HG03571 (cell line): ENCODE measurements around the gene RELCH.

Experiments
- ATAC-seq: cut with Tn5 transposase; IDR thresholded peaks from one replicate; pipeline ENCODE4 v1.9.1; 2021; ENCODE audit not compliant: unreplicated experiment

RELCH gene

GRCh38 chr18:62189208-62189607, 2.2 kb downstream of the RELCH start:
- no peak for ATAC-seq

GRCh38 chr18:62196079-62196478, 9.0 kb downstream of the RELCH start:
- no peak for ATAC-seq

GRCh38 chr18:62196980-62197379, 9.9 kb downstream of the RELCH start:
- no peak for ATAC-seq

- no peak for ATAC-seq
Measured at GRCh38 chr18:62198259-62198658, 11.2 kb downstream of the RELCH start.

- ATAC-seq = no peak
Measured at GRCh38 chr18:62199629-62200028, 12.6 kb downstream of the RELCH start.

GRCh38 chr18:62200121-62200914, 13.3 kb downstream of the RELCH start:
- ATAC-seq = no peak

GRCh38 chr18:62201870-62202269, 14.8 kb downstream of the RELCH start:
- ATAC-seq = no peak

GRCh38 chr18:62205824-62206223, 18.8 kb downstream of the RELCH start:
- ATAC-seq = no peak

GRCh38 chr18:62206593-62206992, 19.5 kb downstream of the RELCH start:
- ATAC-seq = no peak

- ATAC-seq = no peak
Measured at GRCh38 chr18:62209046-62209445, 22.0 kb downstream of the RELCH start.

GRCh38 chr18:62210138-62210537, 23.1 kb downstream of the RELCH start:
- no peak for ATAC-seq

GRCh38 chr18:62211325-62211828, 24.3 kb downstream of the RELCH start:
- ATAC-seq = no peak

- no peak for ATAC-seq
Measured at GRCh38 chr18:62214790-62215189, 27.7 kb downstream of the RELCH start.

- ATAC-seq = no peak
Measured at GRCh38 chr18:62224229-62224628, 37.2 kb downstream of the RELCH start.

- no peak for ATAC-seq
Measured at GRCh38 chr18:62226047-62226446, 39.0 kb downstream of the RELCH start.

GRCh38 chr18:62236252-62236651, 49.2 kb downstream of the RELCH start:
- no peak for ATAC-seq

- no peak for ATAC-seq
Measured at GRCh38 chr18:62239475-62239874, 52.4 kb downstream of the RELCH start.

- ATAC-seq = no peak
Measured at GRCh38 chr18:62242955-62243354, 55.9 kb downstream of the RELCH start.

- ATAC-seq = no peak
Measured at GRCh38 chr18:62245177-62245576, 58.1 kb downstream of the RELCH start.

GRCh38 chr18:62245699-62246098, 58.6 kb downstream of the RELCH start:
- ATAC-seq = no peak

- ATAC-seq = no peak
Measured at GRCh38 chr18:62248313-62248712, 61.3 kb downstream of the RELCH start.

GRCh38 chr18:62249478-62250097, 62.5 kb downstream of the RELCH start:
- no peak for ATAC-seq
